Measurements from ENCODE around the gene ME1. TPM values are rescaled to one million over a fixed set of nuclear protein-coding genes. Genes with fewer than 3 reads are reported as not detected.

Gene ME1
- total RNA-seq, 1 experiment from 2014 or later, result 40.5 TPM

GRCh38 chr6:83307849-83308248, 123.0 kb downstream of the ME1 start:
- Histone ChIP-seq H3K9me3 (ENCODE audit: control insufficient read depth in 1 of 2, insufficient read depth in 1 of 2, low read depth in 1 of 2, low read length in 2 of 2) (no peaks in the 10 kb centered on the region), H3K27ac (ENCODE audit: low read depth, low read length) (no peak overlapping the region), H3K36me3 (ENCODE audit: control insufficient read depth in 1 of 2, insufficient read depth in 2 of 2, low read length in 2 of 2) (no peaks in the 10 kb centered on the region), H3K9ac (ENCODE audit: low read length) (no peak overlapping the region), H4K20me1 (ENCODE audit: insufficient read depth) (peaks cover 4% of the 10 kb centered on the region; the same call in 1 of the 2 replicates), H2AFZ (ENCODE audit: low read depth, low read length, poor library complexity, severe bottlenecking) (no peak overlapping the region), H3K4me2 (ENCODE audit: low read length) (no peak overlapping the region), H3K4me1 (ENCODE audit: control insufficient read depth in 1 of 2, insufficient read depth in 2 of 2, low read length in 2 of 2) (no peaks in the 10 kb centered on the region), H3K79me2 (ENCODE audit: insufficient read depth, low read length) (no peaks in the 10 kb centered on the region), H3K9me2 (ENCODE audit: insufficient read depth) (no peaks in the 10 kb centered on the region), H3K27me3 (ENCODE audit: insufficient read depth, low read length) (no peaks in the 10 kb centered on the region), H3K4me3 (replicated peaks in 1 of 2; ENCODE audit: low read depth in 1 of 2, low read length in 2 of 2) (no peak overlapping the region)
- intact Hi-C loops (cut with micrococcal nuclease), result no loop called here
- no peak for ATAC-seq
- DNase-seq (ENCODE audit: low read depth, low spot score), result no peak
- no peak for TF ChIP-seq SIN3A (IDR thresholded peaks at IDR 0.05; ENCODE audit: low read depth)
- no peak for TF ChIP-seq ZNF274 (IDR thresholded peaks at IDR 0.05; ENCODE audit: low read depth, low read length)
- TF ChIP-seq TCF7L2 (IDR thresholded peaks at IDR 0.05; ENCODE audit: borderline replicate concordance, extremely low read depth, insufficient read depth, insufficient read length), result no peak
- no peak for TF ChIP-seq POLR2AphosphoS5 (IDR thresholded peaks at IDR 0.05; ENCODE audit: low read depth, low read length)
- no peak for TF ChIP-seq YY1 (IDR thresholded peaks at IDR 0.05; ENCODE audit: extremely low read depth, insufficient replicate concordance, low read depth, low read length)
- no peak for TF ChIP-seq RAD21 (IDR thresholded peaks at IDR 0.05; ENCODE audit: low read depth)
- TF ChIP-seq FOSL1 (IDR thresholded peaks at IDR 0.05; ENCODE audit: low read depth), result no peak
- TF ChIP-seq EZH2phosphoT487 (IDR thresholded peaks at IDR 0.05; ENCODE audit: borderline replicate concordance), result no peak
- TF ChIP-seq SP1 (IDR thresholded peaks at IDR 0.05; ENCODE audit: low read depth), result no peak
- TF ChIP-seq POLR2A (IDR thresholded peaks at IDR 0.05; ENCODE audit: borderline replicate concordance, extremely low read depth, insufficient read depth, insufficient read length), result no peak
- no peak for TF ChIP-seq CBX3 (IDR thresholded peaks at IDR 0.05; ENCODE audit: low read depth)
- no peak for TF ChIP-seq MAX (IDR thresholded peaks at IDR 0.05)
- no TSS peak for BruUV-seq (replicated peaks)
- ChIA-PET RAD21 (ENCODE audit: low non-redundant PET in 1 of 2, low total read pairs in 2 of 2, uncharacterized antibody in 2 of 2, unreplicated experiment in 2 of 2) (no interaction called here), CTCF (no interaction called here), POLR2A (no interaction called here)

- no peaks in the 10 kb centered on the region for H3K79me2 ChIP-seq (ENCODE audit: insufficient read depth, low read length)
- no peak for ATAC-seq
- RAD21 ChIA-PET (ENCODE audit: low non-redundant PET in 1 of 2, low total read pairs in 2 of 2, uncharacterized antibody in 2 of 2, unreplicated experiment in 2 of 2), result no interaction called here
- no peaks in the 10 kb centered on the region for H3K27me3 ChIP-seq (ENCODE audit: insufficient read depth, low read length)
- no peak overlapping the region for H2AFZ ChIP-seq (ENCODE audit: low read depth, low read length, poor library complexity, severe bottlenecking)
- POLR2A ChIA-PET, result no interaction called here
- no peak overlapping the region for H3K27ac ChIP-seq (ENCODE audit: low read depth, low read length)
- H3K36me3 ChIP-seq (ENCODE audit: control insufficient read depth in 1 of 2, insufficient read depth in 2 of 2, low read length in 2 of 2), result no peaks in the 10 kb centered on the region
- BruUV-seq (replicated peaks), result no TSS peak
- H3K9me2 ChIP-seq (ENCODE audit: insufficient read depth), result no peaks in the 10 kb centered on the region
- intact Hi-C loops (cut with micrococcal nuclease), result no loop called here
- no peaks in the 10 kb centered on the region for H3K9me3 ChIP-seq (ENCODE audit: control insufficient read depth in 1 of 2, insufficient read depth in 1 of 2, low read depth in 1 of 2, low read length in 2 of 2)
- CTCF ChIA-PET, result no interaction called here
- no peaks in the 10 kb centered on the region for H3K4me1 ChIP-seq (ENCODE audit: control insufficient read depth in 1 of 2, insufficient read depth in 2 of 2, low read length in 2 of 2)
- DNase-seq (ENCODE audit: low read depth, low spot score), result no peak
- H3K4me2 ChIP-seq (ENCODE audit: low read length), result no peak overlapping the region
- no peak overlapping the region for H3K9ac ChIP-seq (ENCODE audit: low read length)
- H3K4me3 ChIP-seq (replicated peaks in 1 of 2; ENCODE audit: low read depth in 1 of 2, low read length in 2 of 2), result no peak overlapping the region
- peaks cover 4% of the 10 kb centered on the region; the same call in 1 of the 2 replicates for H4K20me1 ChIP-seq (ENCODE audit: insufficient read depth)
- no peak for TF ChIP-seq POLR2AphosphoS5 (IDR thresholded peaks at IDR 0.05; ENCODE audit: low read depth, low read length)
- no peak for TF ChIP-seq ZFX (IDR thresholded peaks at IDR 0.05)
- TF ChIP-seq JUND (IDR thresholded peaks at IDR 0.05), result no peak
- TF ChIP-seq, protein P1, sequence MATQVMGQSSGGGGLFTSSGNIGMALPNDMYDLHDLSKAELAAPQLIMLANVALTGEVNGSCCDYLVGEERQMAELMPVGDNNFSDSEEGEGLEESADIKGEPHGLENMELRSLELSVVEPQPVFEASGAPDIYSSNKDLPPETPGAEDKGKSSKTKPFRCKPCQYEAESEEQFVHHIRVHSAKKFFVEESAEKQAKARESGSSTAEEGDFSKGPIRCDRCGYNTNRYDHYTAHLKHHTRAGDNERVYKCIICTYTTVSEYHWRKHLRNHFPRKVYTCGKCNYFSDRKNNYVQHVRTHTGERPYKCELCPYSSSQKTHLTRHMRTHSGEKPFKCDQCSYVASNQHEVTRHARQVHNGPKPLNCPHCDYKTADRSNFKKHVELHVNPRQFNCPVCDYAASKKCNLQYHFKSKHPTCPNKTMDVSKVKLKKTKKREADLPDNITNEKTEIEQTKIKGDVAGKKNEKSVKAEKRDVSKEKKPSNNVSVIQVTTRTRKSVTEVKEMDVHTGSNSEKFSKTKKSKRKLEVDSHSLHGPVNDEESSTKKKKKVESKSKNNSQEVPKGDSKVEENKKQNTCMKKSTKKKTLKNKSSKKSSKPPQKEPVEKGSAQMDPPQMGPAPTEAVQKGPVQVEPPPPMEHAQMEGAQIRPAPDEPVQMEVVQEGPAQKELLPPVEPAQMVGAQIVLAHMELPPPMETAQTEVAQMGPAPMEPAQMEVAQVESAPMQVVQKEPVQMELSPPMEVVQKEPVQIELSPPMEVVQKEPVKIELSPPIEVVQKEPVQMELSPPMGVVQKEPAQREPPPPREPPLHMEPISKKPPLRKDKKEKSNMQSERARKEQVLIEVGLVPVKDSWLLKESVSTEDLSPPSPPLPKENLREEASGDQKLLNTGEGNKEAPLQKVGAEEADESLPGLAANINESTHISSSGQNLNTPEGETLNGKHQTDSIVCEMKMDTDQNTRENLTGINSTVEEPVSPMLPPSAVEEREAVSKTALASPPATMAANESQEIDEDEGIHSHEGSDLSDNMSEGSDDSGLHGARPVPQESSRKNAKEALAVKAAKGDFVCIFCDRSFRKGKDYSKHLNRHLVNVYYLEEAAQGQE (IDR thresholded peaks at IDR 0.05; ENCODE audit: low read depth), result no peak
- TF ChIP-seq RAD21 (IDR thresholded peaks at IDR 0.05; ENCODE audit: low read depth), result no peak
- TF ChIP-seq, protein P2, sequence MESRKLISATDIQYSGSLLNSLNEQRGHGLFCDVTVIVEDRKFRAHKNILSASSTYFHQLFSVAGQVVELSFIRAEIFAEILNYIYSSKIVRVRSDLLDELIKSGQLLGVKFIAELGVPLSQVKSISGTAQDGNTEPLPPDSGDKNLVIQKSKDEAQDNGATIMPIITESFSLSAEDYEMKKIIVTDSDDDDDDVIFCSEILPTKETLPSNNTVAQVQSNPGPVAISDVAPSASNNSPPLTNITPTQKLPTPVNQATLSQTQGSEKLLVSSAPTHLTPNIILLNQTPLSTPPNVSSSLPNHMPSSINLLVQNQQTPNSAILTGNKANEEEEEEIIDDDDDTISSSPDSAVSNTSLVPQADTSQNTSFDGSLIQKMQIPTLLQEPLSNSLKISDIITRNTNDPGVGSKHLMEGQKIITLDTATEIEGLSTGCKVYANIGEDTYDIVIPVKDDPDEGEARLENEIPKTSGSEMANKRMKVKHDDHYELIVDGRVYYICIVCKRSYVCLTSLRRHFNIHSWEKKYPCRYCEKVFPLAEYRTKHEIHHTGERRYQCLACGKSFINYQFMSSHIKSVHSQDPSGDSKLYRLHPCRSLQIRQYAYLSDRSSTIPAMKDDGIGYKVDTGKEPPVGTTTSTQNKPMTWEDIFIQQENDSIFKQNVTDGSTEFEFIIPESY (IDR thresholded peaks at IDR 0.05; ENCODE audit: extremely low read depth, insufficient replicate concordance, low read length), result no peak
- no peak for TF ChIP-seq EGR1 (IDR thresholded peaks at IDR 0.05; ENCODE audit: low read depth)
- TF ChIP-seq POLR2A (IDR thresholded peaks at IDR 0.05; ENCODE audit: borderline replicate concordance, extremely low read depth, insufficient read depth, insufficient read length), result no peak
Observed at GRCh38 chr6:83303426-83303825, 127.4 kb downstream of the ME1 start.
